NCI-H2227 (cell line): Measurements from ENCODE around the gene DNMT3A.
A peak's percentile ranks its signal among the peaks of the same experiment; 100 is the strongest.

Source experiments
- DNase-seq: peaks from one replicate; lab custom pipeline; 2025; ENCODE audit not compliant: unreplicated experiment; lab: John Stamatoyannopoulos, UW

The DNMT3A gene

DNA sequence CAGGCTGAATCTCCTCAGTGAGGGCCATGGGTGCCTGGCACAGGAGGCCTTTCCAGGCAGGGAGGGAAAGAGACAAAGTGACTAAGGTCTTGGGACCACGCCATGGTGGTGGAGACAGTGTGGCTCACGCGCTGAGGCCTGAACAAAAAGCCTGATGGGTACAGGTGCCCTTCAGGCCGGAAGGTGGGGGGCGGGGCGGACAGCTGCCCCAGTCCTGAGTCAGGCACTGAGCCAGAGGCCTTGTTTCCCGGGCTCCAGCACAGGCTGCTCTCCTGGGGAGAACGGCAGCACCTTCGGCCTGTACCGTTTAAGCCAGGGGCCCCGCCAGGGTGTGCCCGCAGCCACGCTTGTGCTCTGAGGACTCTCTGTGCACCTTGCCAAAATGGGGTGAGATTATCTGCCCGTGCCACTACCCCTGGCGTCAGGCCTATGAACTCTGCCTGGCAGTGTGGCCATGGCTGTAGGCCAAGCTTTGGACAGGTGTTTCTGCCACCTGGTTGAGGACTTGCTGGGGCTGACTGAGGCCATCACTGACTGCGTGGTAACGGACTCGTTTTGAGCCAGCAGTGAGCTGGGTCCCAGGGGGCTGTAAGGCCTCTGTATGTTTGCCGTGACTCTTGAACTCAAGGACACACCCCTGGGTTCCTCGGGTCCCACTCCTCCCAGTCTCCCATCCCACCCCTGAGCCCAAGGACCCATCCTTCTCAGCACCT, 31.7 kb upstream of the DNMT3A start:
- DNase-seq, result no peak

GRCh38 chr2:25372405-25373268, 30.9 kb upstream of the DNMT3A start:
- no peak for DNase-seq

DNA sequence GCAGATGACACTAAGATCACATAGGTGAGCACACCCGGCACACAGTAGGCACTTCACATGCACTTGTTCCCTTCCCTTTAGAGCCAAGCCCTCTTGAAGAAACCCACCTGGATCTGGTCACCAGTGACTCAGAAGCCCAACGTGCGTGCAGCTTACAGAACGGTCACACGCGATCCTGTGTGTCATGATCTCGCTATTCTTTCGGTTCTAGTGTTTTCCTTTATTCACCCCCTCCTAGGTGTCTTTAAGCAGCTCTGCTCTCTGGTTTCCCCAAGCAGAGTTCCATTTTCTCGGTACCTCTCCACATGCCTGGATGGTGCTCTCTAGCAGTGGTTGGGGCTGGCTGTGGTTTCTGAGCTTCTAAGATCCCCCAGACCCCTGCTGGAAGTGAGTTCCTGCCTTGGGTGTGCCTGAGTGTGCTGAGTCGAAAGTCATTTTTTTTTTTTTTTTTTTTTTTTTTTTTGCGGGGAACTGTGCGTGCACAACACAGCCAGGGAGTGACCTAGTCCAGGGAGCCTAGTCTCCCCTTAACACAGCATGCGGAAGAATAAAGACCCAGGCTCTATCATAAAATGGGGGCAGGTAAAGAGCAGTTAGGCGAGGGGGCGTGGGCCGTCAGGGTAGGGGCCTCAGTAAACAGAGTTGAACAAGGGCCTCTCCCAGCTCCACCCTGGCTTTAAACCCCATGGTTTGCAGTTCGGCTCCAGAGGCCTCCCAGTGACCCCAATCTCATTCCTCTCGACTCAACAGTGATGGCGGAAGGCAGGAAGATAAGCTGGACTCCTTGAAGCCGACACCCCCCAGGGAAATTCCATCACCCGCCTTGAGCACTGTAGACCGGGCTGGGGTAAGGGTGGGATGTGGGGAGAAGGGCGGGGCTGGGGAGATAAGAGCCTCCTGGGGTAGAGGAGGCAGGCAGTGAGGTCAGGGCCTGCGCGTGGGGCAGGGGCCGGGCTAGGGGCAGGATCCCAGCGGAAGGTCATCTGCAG, 29.8 kb upstream of the DNMT3A start:
- no peak for DNase-seq

DNA sequence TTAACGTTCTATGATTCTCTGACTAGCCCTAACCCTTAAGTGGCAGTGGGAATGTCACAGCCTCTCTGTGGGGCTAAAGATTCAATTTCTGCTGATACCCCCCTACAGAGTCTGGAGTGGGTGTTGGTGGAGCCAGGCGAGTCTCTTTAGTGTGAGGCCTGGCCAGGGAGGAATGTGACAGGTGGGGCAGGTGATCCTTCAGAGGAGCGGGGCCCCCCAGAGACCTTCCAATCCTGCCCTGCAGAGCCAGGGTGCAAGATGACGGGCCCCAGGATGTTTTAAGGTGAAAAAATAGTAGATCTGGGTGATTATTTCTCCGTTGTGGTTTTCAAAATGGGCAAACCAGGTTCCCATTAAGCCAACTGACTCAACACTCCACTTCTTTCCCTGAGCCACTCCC, 28.2 kb upstream of the DNMT3A start:
- DNase-seq, result no peak

- no peak for DNase-seq
These were observed 27.7 kb upstream of the DNMT3A start for GRCh38 chr2:25369439-25369838.

DNA sequence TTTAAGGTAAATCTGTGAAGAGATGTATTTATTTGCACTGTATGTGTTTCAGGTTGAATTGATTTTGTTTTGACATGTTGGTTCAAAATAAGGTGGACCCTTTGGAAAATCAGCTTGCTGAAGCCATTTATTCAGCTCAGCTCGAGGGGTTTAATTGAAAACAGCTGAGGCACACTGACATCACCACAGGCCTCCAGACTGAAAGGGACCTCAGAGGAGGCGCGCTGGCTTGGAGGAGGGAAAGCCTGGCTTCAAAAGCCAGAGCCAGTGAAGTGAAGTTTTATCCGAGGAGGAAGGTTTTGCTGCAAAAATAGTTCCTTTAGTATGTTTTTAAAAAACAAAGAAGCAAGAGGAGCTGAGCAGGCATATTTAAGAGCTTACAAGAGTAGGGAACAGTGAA, 26.9 kb upstream of the DNMT3A start:
- no peak for DNase-seq

DNA sequence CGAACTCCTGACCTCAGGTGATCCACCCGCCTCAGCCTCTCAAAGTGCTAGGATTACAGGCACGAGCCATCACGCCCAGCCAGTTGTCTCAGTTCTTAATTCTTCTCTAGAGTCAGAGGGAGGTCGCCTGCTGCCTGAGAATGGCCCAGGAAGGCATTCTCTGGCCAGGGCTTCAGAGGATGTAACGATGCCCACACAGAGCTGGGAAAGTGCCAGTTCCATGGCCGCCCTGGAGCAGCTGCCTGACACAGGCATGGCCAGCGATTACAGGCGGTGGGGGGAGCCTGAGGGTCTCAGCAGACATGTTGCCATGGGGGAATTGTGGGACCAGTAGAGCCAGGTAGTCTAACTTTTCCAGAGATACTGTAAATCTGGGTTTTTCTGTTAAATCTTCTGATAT, 25.6 kb upstream of the DNMT3A start:
- DNase-seq, result no peak

DNA sequence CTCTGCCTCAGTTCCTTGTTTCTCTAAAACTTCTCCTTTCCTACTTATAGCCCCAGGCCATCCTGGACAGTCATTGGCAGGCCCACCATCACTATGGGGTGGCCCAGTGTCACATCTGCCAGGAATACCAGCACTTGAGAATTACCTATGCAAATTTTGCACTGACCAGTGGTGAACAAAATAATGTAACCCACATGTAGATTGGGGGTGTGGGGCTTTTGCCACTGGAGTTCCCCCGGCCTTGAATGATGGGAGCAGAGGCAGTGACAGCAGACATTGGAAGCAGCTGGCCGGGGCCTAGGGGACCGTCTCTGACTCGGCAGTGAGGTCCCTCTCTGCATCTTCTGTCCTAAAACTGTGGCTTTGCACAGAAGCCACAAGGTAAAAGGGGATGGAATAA, 24.9 kb upstream of the DNMT3A start:
- no peak for DNase-seq

GRCh38 chr2:25365241-25365640, 23.5 kb upstream of the DNMT3A start:
- DNase-seq, result no peak

DNA sequence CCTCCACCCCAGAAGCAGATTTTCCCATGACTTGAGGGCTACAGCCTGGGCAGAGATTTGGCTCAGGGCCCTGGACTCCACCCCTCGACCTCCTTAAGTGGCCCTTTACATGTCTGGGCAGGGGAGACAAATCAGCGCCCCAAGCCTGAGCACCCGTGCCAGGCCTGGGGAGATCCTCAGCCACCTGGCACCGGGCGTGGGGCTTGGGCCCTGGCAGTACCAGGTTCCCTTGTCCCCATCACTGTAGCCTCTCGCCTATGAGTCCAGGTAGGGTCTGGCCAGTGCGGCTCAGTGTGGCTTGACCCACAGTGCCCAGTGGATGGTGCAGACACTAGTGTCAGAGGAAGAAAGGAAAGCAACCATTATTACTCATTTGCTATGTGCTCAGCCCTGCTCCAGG, 22.0 kb upstream of the DNMT3A start:
- DNase-seq, result no peak

GRCh38 chr2:25362434-25363145, 20.9 kb upstream of the DNMT3A start:
- DNase-seq, result peak; percentile 22

GRCh38 chr2:25362049-25362433, 20.3 kb upstream of the DNMT3A start:
- DNase-seq, result peak; percentile 95

DNA sequence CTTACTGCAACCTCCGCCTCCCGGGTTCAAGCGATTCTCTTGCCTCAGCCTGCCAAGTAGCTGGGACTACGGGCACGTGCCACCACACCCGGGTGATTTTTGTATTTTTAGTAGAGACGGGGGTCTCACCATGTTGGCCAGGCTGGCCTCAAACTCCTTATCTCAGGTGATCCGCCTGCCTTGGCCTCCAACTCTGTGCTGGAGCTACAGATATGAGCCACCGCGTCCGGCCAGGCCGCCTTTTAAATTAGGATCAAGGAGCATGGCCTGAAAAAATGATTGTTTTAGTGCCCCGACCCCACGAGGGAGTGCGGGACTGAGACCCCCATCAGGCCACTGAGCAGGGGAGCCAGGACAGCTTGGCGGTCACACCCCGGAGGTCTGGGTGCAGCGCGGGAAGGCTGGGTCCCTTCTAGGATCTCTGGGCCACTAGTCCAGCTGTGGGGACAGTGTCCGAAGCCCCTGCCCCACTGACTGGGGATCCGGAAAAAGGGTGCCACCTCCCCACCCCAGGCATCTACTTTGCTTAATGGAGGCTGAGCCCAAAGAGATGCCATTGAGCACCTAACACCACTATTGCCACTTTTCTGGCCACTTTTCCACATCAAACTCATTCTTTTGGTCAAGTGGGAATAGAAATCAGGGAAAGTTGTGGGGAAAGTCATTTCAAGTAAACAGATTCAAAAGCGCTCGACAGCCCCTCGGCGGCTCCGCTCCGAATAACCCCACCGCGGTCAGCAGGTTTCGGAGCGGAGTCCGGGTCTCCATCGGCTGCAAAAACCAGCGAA, 19.7 kb upstream of the DNMT3A start:
- DNase-seq, result no peak

GRCh38 chr2:25358836-25359235, 17.1 kb upstream of the DNMT3A start:
- no peak for DNase-seq

GRCh38 chr2:25358249-25358815, 16.6 kb upstream of the DNMT3A start:
- DNase-seq, result no peak

DNA sequence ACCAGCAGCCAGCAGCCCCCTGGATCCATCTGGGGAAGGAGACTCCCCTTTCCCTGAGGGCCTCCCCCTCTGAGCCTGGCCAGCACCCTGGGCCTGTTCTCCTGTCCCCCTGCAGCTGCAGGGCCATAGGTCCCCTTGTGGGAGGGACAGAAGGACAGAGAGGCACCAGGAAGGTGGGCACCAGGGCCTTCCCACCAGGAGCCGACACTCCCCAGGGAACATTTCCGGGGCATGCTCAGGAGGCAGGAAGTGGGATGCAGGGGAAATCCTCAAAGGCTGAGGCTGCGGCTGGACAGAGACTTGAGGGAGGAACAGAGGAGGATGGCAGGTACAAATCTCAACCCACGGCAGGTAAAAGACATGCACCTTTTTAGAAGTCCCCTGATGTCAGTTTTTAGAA, 14.4 kb upstream of the DNMT3A start:
- DNase-seq, result no peak

DNA sequence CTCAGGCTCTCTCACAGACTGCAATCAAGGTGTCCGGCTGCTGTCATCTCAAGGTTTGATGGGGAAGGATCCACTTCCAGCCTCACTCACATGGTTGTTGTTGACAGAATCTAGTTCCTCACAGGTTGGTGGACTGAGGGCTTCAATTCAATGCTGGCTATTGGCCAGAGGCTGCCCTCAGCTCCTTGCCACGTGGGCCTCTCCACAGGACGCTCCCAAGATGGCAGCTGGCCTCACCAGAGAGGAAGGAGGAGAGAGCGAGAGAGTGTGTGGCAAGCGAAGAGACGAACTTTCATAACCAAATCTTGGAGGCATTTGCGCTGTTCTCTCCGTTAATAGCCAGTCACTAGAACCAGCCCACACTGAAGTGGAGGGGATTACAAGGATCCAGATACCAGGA, 13.5 kb upstream of the DNMT3A start:
- no peak for DNase-seq

GRCh38 chr2:25354116-25354515, 12.4 kb upstream of the DNMT3A start:
- no peak for DNase-seq

GRCh38 chr2:25349397-25349796, 7.7 kb upstream of the DNMT3A start:
- no peak for DNase-seq

- no peak for DNase-seq
These were observed 6.1 kb upstream of the DNMT3A start for GRCh38 chr2:25347846-25348245.
